ENCODE results near the gene ELOVL3.
"Not testable (repeated sequence)": the region's sequence is repeated elsewhere in the genome, so short reads cannot be mapped to it uniquely, and the experiment has no call there.

ELOVL3 gene

GRCh38 chr10:102225646-102226541, at the start of gene ELOVL3:
Gene ELOVL3 (plus strand): TSS chr10:102226299. CDS start chr10:102226549, 250 bp downstream.
- in situ Hi-C loops (cut with HindIII; ENCODE audit: low sequenced_read_pairs), result loop anchor here (5.0 to 10.0 kb wide), 5 partner anchors 49 to 239 kb away; no protein-coding TSS in a partner anchor

- in situ Hi-C loops (cut with HindIII; ENCODE audit: low sequenced_read_pairs), result no loop called here
These were observed 41.5 kb upstream of the ELOVL3 start for GRCh38 chr10:102184606-102185005.

GRCh38 chr10:102185272-102185671, 40.8 kb upstream of the ELOVL3 start:
- in situ Hi-C loops (cut with HindIII; ENCODE audit: low sequenced_read_pairs), result no loop called here

- in situ Hi-C loops (cut with HindIII; ENCODE audit: low sequenced_read_pairs), result no loop called here
These were observed 40.1 kb upstream of the ELOVL3 start for GRCh38 chr10:102185811-102186527.

- in situ Hi-C loops (cut with HindIII; ENCODE audit: low sequenced_read_pairs), result no loop called here
These were observed 37.7 kb upstream of the ELOVL3 start for GRCh38 chr10:102188298-102188940.

- in situ Hi-C loops (cut with HindIII; ENCODE audit: low sequenced_read_pairs), result not testable (repeated sequence)
These were observed 36.9 kb upstream of the ELOVL3 start for GRCh38 chr10:102188941-102189898.

GRCh38 chr10:102191956-102192355, 34.1 kb upstream of the ELOVL3 start:
- in situ Hi-C loops (cut with HindIII; ENCODE audit: low sequenced_read_pairs), result no loop called here

GRCh38 chr10:102195296-102195870, 30.7 kb upstream of the ELOVL3 start:
- in situ Hi-C loops (cut with HindIII; ENCODE audit: low sequenced_read_pairs), result no loop called here

- in situ Hi-C loops (cut with HindIII; ENCODE audit: low sequenced_read_pairs), result no loop called here
These were observed 29.2 kb upstream of the ELOVL3 start for GRCh38 chr10:102196893-102197292.

- in situ Hi-C loops (cut with HindIII; ENCODE audit: low sequenced_read_pairs), result no loop called here
These were observed 28.1 kb upstream of the ELOVL3 start for GRCh38 chr10:102198027-102198426.

- in situ Hi-C loops (cut with HindIII; ENCODE audit: low sequenced_read_pairs), result no loop called here
These were observed 25.1 kb upstream of the ELOVL3 start for GRCh38 chr10:102200751-102201640.

- in situ Hi-C loops (cut with HindIII; ENCODE audit: low sequenced_read_pairs), result no loop called here
These were observed 23.7 kb upstream of the ELOVL3 start for GRCh38 chr10:102202386-102202785.

- in situ Hi-C loops (cut with HindIII; ENCODE audit: low sequenced_read_pairs), result no loop called here
These were observed 17.6 kb upstream of the ELOVL3 start for GRCh38 chr10:102208311-102209035.

- in situ Hi-C loops (cut with HindIII; ENCODE audit: low sequenced_read_pairs), result no loop called here
These were observed 14.3 kb upstream of the ELOVL3 start for GRCh38 chr10:102211615-102212299.

GRCh38 chr10:102213599-102213998, 12.5 kb upstream of the ELOVL3 start:
- in situ Hi-C loops (cut with HindIII; ENCODE audit: low sequenced_read_pairs), result not testable (repeated sequence)

GRCh38 chr10:102219370-102219769, 6.7 kb upstream of the ELOVL3 start:
- in situ Hi-C loops (cut with HindIII; ENCODE audit: low sequenced_read_pairs), result no loop called here

- in situ Hi-C loops (cut with HindIII; ENCODE audit: low sequenced_read_pairs), result loop anchor here (10.0 kb wide), 2 partner anchors 164 to 244 kb away; no protein-coding TSS in a partner anchor
These were observed 5.5 kb upstream of the ELOVL3 start for GRCh38 chr10:102220612-102221011.
